Cerebellar cortex (tissue), 1 donor: ENCODE measurements around the gene MICU2.

Experiments used
- DNase-seq: peaks from one replicate; pipeline ENCODE4 v3.0.0-alpha.2; 2015; ENCODE audit warnings: low spot score

The MICU2 gene

GRCh38 chr13:21544515-21544914 is 59.5 kb downstream of the MICU2 start:
- DNase-seq: no peak

GRCh38 chr13:21542563-21542962 is 61.4 kb downstream of the MICU2 start:
- no peak for DNase-seq

- no peak for DNase-seq
Observed at GRCh38 chr13:21541980-21542379, 62.0 kb downstream of the MICU2 start.

GRCh38 chr13:21541271-21541670 is 62.7 kb downstream of the MICU2 start:
- DNase-seq: no peak

- no peak for DNase-seq
Observed at GRCh38 chr13:21539687-21540086, 64.3 kb downstream of the MICU2 start.

DNA sequence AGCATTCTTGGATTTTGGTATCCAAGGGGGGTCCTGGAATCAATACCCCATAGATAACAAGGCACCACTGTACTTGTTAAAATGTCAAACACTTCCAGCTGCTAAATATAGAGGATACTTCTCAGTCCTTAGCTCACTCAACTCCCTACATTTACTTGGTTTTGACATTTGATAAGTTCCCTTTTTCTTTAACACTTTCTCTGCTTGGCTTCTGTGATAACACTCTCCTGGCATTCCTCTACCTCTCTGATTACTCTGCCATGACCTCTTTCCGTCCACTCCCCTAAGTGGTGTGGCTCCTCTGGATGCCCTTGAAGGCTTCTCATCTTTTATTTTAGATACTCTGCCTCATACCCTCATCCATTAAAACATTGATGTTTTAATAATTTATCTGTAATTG is 65.2 kb downstream of the MICU2 start:
- DNase-seq: no peak

DNA sequence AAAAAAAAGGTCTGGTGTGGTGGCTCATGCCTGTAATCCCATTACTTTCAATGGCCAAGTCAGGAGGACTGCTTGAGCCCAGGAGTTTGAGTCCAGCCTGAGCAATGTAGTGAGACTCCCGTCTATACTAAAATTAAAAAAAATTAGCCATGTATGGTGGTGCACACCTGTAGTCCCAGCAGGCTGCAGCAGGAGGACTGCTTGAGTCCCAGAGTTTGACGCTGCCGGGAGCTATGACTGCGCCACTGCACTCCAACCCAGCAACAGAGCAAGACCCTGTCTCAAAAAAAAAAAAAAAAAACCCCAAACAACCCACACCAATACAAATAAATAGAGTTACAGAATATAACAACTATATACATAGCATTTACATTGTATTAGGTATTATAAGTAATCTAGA is 65.7 kb downstream of the MICU2 start:
- DNase-seq: no peak

- DNase-seq: no peak
Observed at GRCh38 chr13:21537105-21537504, 66.9 kb downstream of the MICU2 start.

DNA sequence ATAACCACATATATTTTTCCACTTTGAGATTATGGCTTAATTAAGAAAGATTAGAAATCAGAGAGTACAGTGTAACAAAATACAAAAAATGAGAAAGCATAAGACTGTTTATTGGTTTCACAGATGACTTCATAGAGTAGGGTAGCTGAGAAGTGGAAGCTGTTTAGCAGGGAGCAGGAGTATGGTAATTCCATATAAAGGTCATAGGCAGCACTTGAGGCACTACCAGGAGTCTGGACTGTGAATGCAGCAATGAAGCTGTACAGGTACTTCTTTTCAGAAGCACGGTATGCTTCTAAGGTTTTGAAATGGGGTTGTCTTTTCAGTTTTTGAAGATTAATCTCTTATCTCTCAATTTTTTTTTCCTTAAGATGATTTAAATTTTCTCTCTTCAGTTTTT is 69.2 kb downstream of the MICU2 start:
- no peak for DNase-seq

GRCh38 chr13:21531455-21531854 is 72.5 kb downstream of the MICU2 start:
- DNase-seq: no peak

DNA sequence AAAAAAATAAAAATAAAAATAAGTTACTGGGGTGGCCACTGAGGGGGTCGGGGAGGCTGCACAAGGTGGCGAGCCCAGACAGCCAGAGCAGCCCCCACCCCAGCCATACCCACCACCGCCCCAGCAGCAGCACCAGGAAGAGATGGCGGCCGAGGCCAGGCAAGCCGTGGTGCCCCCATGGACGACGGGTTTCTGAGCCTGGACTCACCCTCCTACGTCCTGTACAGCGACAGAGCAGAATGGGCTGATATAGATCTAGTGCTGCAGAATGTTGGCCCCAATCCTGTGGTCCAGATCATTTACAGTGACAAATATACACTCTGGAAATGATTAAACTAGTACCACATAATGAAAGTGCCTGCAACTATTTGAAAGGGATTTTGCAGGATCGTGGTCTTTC is 73.3 kb downstream of the MICU2 start:
- DNase-seq: no peak

GRCh38 chr13:21529146-21529893 is 74.7 kb downstream of the MICU2 start:
- peak; percentile 31 for DNase-seq

GRCh38 chr13:21528616-21529015 is 75.4 kb downstream of the MICU2 start:
- no peak for DNase-seq

- DNase-seq: no peak
Observed at GRCh38 chr13:21526707-21527540, 77.0 kb downstream of the MICU2 start.

DNA sequence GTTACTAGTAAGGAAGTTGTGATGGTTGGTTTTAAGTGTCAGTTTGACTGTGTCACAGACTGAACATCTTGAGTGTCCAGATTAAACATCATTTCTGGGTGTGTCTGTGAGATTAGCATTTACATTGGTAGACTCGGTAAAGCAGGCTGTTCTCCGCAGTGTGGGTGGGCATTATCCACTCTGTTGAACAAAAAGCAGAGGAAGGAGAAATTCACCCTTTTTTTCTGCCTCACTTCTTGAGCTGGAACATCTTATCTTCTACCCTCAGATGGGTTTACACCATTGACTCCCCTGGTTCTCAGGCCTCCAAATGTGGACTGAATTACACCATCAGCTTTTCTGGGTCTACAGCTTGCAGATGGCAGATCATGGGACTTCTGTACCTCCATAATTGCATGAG is 81.1 kb downstream of the MICU2 start:
- no peak for DNase-seq

- no peak for DNase-seq
Observed at GRCh38 chr13:21522130-21522529, 81.8 kb downstream of the MICU2 start.

DNA sequence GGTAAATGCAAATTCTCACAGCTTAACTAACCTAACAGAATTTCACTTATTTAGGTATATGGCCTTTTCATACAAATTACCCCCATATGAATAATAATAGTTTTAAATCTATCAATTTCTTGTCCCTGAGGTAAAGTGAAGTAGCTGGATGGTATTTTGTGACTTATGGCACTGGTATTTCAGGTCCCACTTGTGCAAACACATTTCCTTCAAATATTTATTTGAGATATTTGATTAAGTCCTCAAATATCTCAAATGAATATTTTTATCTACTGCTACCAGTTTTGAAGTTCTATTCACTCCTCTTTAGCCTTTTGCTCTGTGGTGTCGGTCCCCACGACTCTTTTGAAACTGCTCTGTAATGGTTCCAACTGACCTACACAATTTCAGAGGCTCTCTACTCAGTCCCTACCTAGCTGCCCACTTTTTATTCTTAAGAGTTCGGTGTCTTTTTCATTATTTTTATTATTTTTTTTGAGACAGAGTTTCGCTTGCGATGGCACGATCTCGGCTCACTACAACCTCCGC is 85.3 kb downstream of the MICU2 start:
- no peak for DNase-seq

GRCh38 chr13:21517576-21517975 is 86.4 kb downstream of the MICU2 start:
- DNase-seq: no peak

DNA sequence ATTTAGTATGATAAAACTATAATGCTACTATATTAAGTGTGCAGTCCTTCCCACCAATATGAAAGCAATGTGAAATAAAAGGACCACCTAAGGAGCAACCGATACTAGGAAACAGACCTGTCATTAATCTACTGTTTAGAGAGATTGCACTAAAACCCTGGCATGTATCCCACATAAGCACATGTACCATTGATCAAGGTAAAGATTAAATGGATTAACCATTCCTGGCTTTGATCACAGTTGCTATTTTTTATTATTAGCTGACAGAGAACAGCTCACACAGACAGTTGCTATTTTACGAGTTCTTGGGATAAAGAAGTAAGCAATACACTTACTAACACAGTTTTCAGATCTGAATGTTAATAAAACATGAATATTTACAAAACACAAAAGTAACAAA is 87.2 kb downstream of the MICU2 start:
- DNase-seq: no peak

DNA sequence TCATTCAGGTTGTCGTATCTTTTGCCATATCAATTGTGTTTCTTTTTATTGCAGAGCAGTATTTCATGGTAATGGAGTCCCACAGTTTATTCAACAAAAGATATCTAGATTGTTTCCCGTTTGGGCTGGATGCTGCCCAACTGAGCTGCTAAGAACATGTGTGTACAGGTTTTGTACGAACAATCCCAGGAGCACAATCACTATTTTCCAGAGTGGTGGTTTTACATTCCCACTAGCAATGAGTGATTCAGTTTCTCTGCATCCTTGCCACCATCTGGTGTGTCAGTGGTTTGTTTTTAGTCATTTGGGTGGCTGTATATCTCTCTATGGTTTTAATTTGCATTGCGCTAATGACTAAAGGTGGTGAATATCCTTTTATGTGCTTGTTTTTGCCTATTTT is 92.1 kb downstream of the MICU2 start:
- no peak for DNase-seq

- DNase-seq: no peak
Observed at GRCh38 chr13:21504379-21504778, 99.6 kb downstream of the MICU2 start.

DNA sequence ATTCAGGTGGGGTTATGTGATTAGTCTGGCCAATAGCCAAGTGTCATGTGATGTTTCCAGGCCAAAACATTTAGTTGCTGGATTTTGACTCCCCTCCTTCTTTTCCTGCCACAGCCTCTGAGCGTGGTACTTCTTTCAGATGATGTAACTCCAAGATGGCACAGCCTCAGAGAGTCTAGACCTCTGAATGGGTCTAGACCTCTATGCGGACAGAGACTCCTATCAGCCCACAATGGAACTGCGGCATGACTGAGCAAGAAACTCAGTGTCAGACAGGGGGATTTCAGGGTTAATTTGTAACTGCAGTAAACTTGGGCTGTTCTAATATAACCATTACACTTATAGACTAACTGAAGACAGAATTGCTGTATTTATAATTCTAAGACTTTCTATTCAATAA is 102.3 kb downstream of the MICU2 start:
- DNase-seq: no peak

DNA sequence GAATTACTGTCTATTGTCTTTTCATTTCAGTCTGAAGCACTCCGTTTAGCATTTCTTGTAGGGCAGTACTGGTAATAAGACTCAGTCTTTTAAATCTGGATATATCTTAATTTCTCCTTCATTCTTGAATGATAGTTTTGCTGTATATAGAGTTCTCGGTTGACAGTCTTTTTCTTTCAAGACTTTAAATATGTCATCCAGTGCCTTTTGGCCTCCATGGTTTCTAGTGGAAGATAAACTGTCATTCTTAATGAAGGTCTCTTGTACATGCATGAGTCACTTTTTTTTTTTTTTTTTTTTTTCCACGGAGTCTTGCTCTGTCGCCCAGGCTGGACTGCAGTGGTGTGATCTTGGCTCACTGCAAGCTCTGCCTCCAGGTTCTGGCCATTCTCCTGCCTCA is 117.6 kb downstream of the MICU2 start:
- DNase-seq: no peak
